Uterus (tissue), 4 donors: ENCODE data around the gene GRIN2A. TPM values are rescaled to one million over a fixed set of nuclear protein-coding genes. Genes with fewer than 3 reads are reported as not detected.

Experiments used
- DNase-seq, 2 donors: peaks; one replicate each; pipeline ENCODE4 v3.0.0-alpha.2; 2019 to 2020
- H3K27ac ChIP-seq, 2 donors: fragments of 200-600 bp; sonication (generic); 1 replicate in 1 of 2; 2 replicates in 1 of 2; pipeline ENCODE4 v1.5.1; 2016 to 2018
- H3K27me3 ChIP-seq, 2 donors: fragments of 200-600 bp; sonication (generic); one replicate each; pipeline ENCODE4 v1.5.1; 2018 to 2019; ENCODE audit warnings: control low read depth in 1 of 2
- H3K36me3 ChIP-seq, 2 donors: fragments of 200-600 bp; sonication (generic); one replicate each; pipeline ENCODE4 v1.5.1; 2019; ENCODE audit warnings: control low read depth in 1 of 2
- H3K4me1 ChIP-seq, 2 donors: fragments of 200-600 bp; sonication (generic); one replicate each; pipeline ENCODE4 v1.5.1; 2018 to 2019; ENCODE audit warnings: control low read depth in 1 of 2
- H3K4me3 ChIP-seq, 2 donors: fragments of 200-600 bp; sonication (generic); 1 replicate in 1 of 2; 2 replicates in 1 of 2; pipeline ENCODE4 v1.5.1; 2018 to 2019; ENCODE audit warnings: mild to moderate bottlenecking in 1 of 2
- H3K9me3 ChIP-seq, 2 donors: fragments of 200-600 bp; sonication (generic); one replicate each; pipeline ENCODE4 v1.5.1; 2019; ENCODE audit warnings: control low read depth in 1 of 2
- POLR2A ChIP-seq, 2 donors: fragments of 450-650 bp; IDR thresholded peaks; one replicate each; pipeline ENCODE4 v1.6.1; 2016; ENCODE audit warnings: antibody characterized with exemption in 2 of 2, mild to moderate bottlenecking in 1 of 2, moderate library complexity in 1 of 2
- intact Hi-C: fragments of 100-400 bp; cut with DNase I; formaldehyde crosslinking; loops from one replicate; pipeline ENCODE4 v1.15.1; 2023; ENCODE audit warnings: low total_unique reads
- total RNA-seq, 4 donors: library from RNA; depleted of rRNA in 3 of 4; stranded (reverse); fragments of >200 nt in 3 of 4; gene quantifications; one replicate each; pipeline versions ENCODE4 v1.1.0 to v1.2.4, GENCODE V29; 2014 to 2023
- TF ChIP-seq, protein P1 (sequence below), 4 experiments: fragments of 200-600 bp in 2 of 4; fragments of 450-650 bp in 2 of 4; sonication (generic) in 2 of 4; IDR thresholded peaks; one replicate each; pipeline ENCODE4 v1.5.1; 2016 to 2019; ENCODE audit warnings: antibody characterized with exemption in 4 of 4, mild to moderate bottlenecking in 2 of 4, moderate library complexity in 1 of 4
- donor health status: DM: yes; HTN: yes; CAD: no.

GRIN2A gene
- total RNA-seq, 4 donors from 2014 or later = under 0.01 to 2.4 (median 0.56) TPM

DNA sequence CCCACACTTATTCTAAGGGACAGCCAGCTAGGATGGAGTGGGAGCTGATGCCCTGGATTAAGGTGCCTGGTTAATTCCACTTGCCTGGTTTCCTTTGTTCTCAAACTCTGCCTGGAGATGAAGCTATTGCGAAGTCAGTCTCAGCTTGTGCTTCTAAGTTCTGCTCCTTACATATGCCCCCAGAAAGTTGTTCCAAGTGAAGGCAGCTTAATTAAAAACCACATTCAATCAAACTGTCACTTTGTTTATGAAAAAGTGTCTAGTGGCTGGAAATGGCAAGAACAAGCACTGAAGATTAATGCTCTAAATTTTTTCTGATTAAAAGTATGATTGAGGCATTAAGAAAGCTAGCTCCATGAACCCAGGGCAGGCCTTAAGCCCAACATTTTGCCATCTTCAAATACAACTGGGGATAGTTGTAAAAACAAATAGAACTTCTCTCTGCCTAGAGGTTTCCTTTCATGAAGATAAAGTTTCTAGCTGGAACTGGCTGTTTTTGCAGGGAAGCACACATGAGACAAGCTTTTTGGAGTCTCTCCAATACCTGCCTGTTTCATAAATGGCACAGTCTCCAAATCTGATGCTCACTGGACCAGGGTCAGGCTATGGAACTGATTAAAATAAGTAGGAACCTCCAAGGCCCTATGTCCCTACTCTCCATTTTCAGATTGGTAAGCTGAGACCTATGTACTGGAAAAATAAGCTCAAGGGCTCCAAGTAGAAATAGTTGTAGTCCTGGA, 100.9 kb downstream of the GRIN2A start:
- no peaks in the 10 kb centered on the region for H3K36me3 ChIP-seq
- peaks cover 5% of the 10 kb centered on the region in 2 donors for H3K4me1 ChIP-seq
- H3K4me3 ChIP-seq = no peak overlapping the region
- H3K27me3 ChIP-seq = no peaks in the 10 kb centered on the region
- intact Hi-C loops = no loop called here
- DNase-seq = no peak
- H3K27ac ChIP-seq = peak overlapping the region; percentile 57 to 66
- no peaks in the 10 kb centered on the region for H3K9me3 ChIP-seq
- TF ChIP-seq, protein P1, sequence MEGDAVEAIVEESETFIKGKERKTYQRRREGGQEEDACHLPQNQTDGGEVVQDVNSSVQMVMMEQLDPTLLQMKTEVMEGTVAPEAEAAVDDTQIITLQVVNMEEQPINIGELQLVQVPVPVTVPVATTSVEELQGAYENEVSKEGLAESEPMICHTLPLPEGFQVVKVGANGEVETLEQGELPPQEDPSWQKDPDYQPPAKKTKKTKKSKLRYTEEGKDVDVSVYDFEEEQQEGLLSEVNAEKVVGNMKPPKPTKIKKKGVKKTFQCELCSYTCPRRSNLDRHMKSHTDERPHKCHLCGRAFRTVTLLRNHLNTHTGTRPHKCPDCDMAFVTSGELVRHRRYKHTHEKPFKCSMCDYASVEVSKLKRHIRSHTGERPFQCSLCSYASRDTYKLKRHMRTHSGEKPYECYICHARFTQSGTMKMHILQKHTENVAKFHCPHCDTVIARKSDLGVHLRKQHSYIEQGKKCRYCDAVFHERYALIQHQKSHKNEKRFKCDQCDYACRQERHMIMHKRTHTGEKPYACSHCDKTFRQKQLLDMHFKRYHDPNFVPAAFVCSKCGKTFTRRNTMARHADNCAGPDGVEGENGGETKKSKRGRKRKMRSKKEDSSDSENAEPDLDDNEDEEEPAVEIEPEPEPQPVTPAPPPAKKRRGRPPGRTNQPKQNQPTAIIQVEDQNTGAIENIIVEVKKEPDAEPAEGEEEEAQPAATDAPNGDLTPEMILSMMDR (IDR thresholded peaks at IDR 0.05) = no peak

DNA sequence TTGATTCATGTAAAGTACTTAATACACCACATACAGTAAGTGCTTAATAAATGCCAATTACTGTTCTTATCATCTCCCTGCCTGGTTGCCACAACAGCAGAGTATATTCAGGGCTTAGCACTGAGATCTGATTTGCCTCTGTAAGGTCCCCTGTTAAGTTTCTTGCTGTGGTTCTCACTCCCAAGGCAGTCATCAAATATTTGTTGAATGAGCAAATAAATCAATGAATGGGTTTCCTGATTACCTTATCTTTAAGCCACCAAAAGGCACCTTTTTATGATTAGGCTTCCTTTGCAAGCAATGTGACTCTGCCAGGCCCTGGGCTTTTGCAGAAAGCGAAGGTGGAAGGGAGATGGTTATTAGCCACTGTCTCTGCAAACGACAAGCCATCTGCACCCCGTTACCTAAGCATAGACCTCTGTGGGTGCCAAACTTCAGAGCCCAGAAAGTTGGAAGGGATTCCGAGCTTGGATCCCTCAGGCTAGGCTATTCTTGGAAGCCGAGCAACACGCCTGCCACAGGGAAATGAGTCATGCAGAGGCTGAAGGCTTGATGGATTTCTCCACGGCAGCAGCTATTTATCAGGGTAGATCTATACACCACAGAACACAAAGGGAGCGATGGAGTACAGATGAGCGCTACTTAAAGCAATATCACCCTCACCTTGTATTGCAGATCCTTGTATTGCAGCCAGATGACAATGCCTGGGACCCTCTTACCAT, 102.0 kb downstream of the GRIN2A start:
- no peaks in the 10 kb centered on the region for H3K36me3 ChIP-seq
- DNase-seq = peak; percentile 42 to 60
- intact Hi-C loops = no loop called here
- no peaks in the 10 kb centered on the region for H3K27me3 ChIP-seq
- H3K4me3 ChIP-seq = no peak overlapping the region
- H3K27ac ChIP-seq = peak overlapping the region; percentile 57 to 66
- no peaks in the 10 kb centered on the region for H3K9me3 ChIP-seq
- TF ChIP-seq, protein P1 (IDR thresholded peaks at IDR 0.05) = no peak
- TF ChIP-seq POLR2A (IDR thresholded peaks at IDR 0.05) = no peak
- H3K4me1 ChIP-seq = peaks cover 5% of the 10 kb centered on the region in 2 donors

- no peak for DNase-seq
- no peaks in the 10 kb centered on the region for H3K27me3 ChIP-seq
- H3K27ac ChIP-seq = no peak overlapping the region
- H3K4me3 ChIP-seq = no peak overlapping the region
- no peak for TF ChIP-seq POLR2A (IDR thresholded peaks at IDR 0.05)
- TF ChIP-seq, protein P1 (IDR thresholded peaks at IDR 0.05) = no peak
- H3K36me3 ChIP-seq = no peaks in the 10 kb centered on the region
- intact Hi-C loops = no loop called here
- no peaks in the 10 kb centered on the region for H3K9me3 ChIP-seq
- H3K4me1 ChIP-seq = peaks cover 5% of the 10 kb centered on the region in 2 donors
These were observed 103.7 kb downstream of the GRIN2A start for GRCh38 chr16:10078541-10078949.

DNA sequence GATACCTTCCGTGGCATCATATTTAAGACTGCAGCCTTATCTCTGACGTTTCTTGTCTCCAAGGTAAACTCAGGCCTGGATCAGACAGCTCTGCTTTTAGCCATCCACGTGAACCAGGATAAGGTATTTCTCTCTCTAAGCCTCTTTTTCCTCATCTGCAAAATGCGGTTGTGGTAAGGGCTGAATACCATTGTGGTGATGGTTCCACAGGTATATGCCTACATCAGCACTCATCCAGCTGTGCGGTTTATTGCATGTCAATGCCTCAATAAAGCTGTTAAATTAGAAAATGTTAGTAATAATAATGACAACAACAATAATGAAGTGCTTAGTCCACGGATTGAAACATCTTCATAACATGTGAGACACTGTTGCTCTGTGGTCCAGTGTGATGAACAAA, 104.4 kb downstream of the GRIN2A start:
- no peak for DNase-seq
- Histone ChIP-seq H3K27ac (no peak overlapping the region), H3K36me3 (no peaks in the 10 kb centered on the region), H3K27me3 (no peaks in the 10 kb centered on the region), H3K9me3 (no peaks in the 10 kb centered on the region), H3K4me1 (peaks cover 5% of the 10 kb centered on the region in 2 donors), H3K4me3 (no peak overlapping the region)
- TF ChIP-seq, protein P1 (IDR thresholded peaks at IDR 0.05) = no peak
- TF ChIP-seq POLR2A (IDR thresholded peaks at IDR 0.05) = no peak
- intact Hi-C loops = no loop called here

DNA sequence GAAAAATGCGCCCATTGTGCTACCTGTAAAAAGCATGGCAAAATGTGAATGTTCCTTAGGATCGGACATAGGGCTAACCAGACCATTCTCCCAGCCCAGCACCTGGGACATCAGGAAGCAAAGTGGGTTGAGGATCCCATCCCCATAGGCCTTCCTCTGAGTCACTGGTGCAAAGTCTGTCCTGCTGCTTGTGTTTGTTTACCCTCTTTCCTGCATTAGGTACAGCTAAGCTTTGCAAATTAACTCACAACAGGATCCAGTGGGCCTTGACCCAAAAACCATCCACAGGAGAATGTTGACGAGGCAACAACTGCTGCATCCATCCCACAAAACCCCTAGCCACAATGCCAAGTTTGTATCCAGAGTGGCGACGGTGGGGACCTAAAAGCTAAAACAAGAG, 106.2 kb downstream of the GRIN2A start:
- Histone ChIP-seq H3K27me3 (no peaks in the 10 kb centered on the region), H3K27ac (no peak overlapping the region), H3K9me3 (no peaks in the 10 kb centered on the region), H3K4me1 (peaks cover 5% of the 10 kb centered on the region in 2 donors), H3K36me3 (no peaks in the 10 kb centered on the region), H3K4me3 (no peak overlapping the region)
- intact Hi-C loops = no loop called here
- DNase-seq = no peak
- TF ChIP-seq POLR2A (IDR thresholded peaks at IDR 0.05) = no peak
